HepG2 (cell line): ENCODE data around the gene SGMS1. TPM values are rescaled to one million over a fixed set of nuclear protein-coding genes. Genes with fewer than 3 reads are reported as not detected.
"Not testable (repeated sequence)": the region's sequence is repeated elsewhere in the genome, so short reads cannot be mapped to it uniquely, and the experiment has no call there.

Experiments used
- ATAC-seq: fragments of 200-7000 bp; cut with Tn5 transposase; 3 replicates; pipeline ENCODE4 v1.9.1; 2020; ENCODE audit warnings: mild to moderate bottlenecking, moderate library complexity
- BruUV-seq: library from RNA; stranded (reverse); fragments of 400-500 nt; replicated peaks from 2 replicates; lab custom pipeline; 2021; lab: Mats Ljungman, UMichigan
- CTCF ChIA-PET: fragments of 300-600 bp; formaldehyde crosslinking; extraction: SDS; loops from one replicate; lab custom pipeline; 2021; ENCODE audit warnings: low total read pairs, inconsistent platforms, low intra/inter-chr PET ratio; lab: Yijun Ruan, JAX
- POLR2A ChIA-PET: fragments of 350-600 bp; sonication (Branson Sonifier 250); formaldehyde crosslinking; loops from one replicate; lab custom pipeline; 2020; ENCODE audit warnings: antibody characterized with exemption, inconsistent platforms; lab: Yijun Ruan, JAX
- DNase-seq: peaks from one replicate; pipeline ENCODE4 v3.0.0-alpha.2; 2015; ENCODE audit warnings: low spot score
- FAIRE-seq: peaks from 3 replicates; lab custom pipeline; 2011; peaks lifted over from hg19 to GRCh38; lab: Jason Lieb, UNC
- H2AFZ ChIP-seq: one replicate; pipeline ENCODE4 v1.6.1; 2011; ENCODE audit warnings: low read length, inconsistent platforms
- H3K27ac ChIP-seq: fragments of 300-600 bp; 3 replicates; pipeline ENCODE4 v1.8.0; 2011; ENCODE audit warnings: mixed run types, mild to moderate bottlenecking, mixed read lengths, low read length, inconsistent platforms; ENCODE audit not compliant: insufficient read depth; ENCODE audit errors: extremely low read length
- H3K27me3 ChIP-seq, 2 experiments: fragments of 200-600 bp in 1 of 2; 2 replicates in 1 of 2; 3 replicates in 1 of 2; pipeline versions ENCODE4 v1.6.0 to v1.8.0; 2011; ENCODE audit warnings: low read length in 2 of 2, mild to moderate bottlenecking in 2 of 2, moderate library complexity in 2 of 2, inconsistent platforms in 1 of 2; ENCODE audit not compliant: insufficient read depth in 2 of 2, control insufficient read depth in 1 of 2
- H3K36me3 ChIP-seq, 2 experiments: fragments of 200-600 bp in 1 of 2; replicated peaks in 1 of 2; 2 replicates in 1 of 2; 3 replicates in 1 of 2; pipeline versions ENCODE4 v1.5.1 to v1.8.0; 2011; ENCODE audit warnings: low read length in 2 of 2, inconsistent platforms in 1 of 2; ENCODE audit not compliant: insufficient read depth in 2 of 2, control insufficient read depth in 1 of 2
- H3K4me1 ChIP-seq: 2 replicates; pipeline ENCODE4 v1.5.1; 2012; ENCODE audit warnings: low read length, inconsistent platforms; ENCODE audit not compliant: insufficient read depth
- H3K4me2 ChIP-seq: 2 replicates; pipeline ENCODE4 v1.6.0; 2011; ENCODE audit warnings: low read depth, low read length, inconsistent platforms
- H3K4me3 ChIP-seq, 3 experiments: fragments of 200-600 bp in 1 of 3; sonication (generic), shearing (Covaris generic) in 1 of 3; replicated peaks in 1 of 3; 2 replicates each; pipeline ENCODE4 v1.5.1; 2011 to 2016; ENCODE audit warnings: low read length in 3 of 3, inconsistent platforms in 2 of 3, low read depth in 2 of 3, mild to moderate bottlenecking in 2 of 3, control low read depth in 1 of 3, mixed read lengths in 1 of 3; ENCODE audit not compliant: insufficient read depth in 1 of 3
- H3K79me2 ChIP-seq: one replicate; pipeline ENCODE4 v1.6.1; 2011; ENCODE audit warnings: low read length, inconsistent platforms; ENCODE audit not compliant: insufficient read depth
- H3K9ac ChIP-seq: 2 replicates; pipeline ENCODE4 v1.6.0; 2011; ENCODE audit warnings: mild to moderate bottlenecking, low read depth, low read length, inconsistent platforms; ENCODE audit not compliant: insufficient read depth
- H3K9me3 ChIP-seq: 2 replicates; pipeline ENCODE4 v1.5.1; 2012; ENCODE audit warnings: mild to moderate bottlenecking, low read length
- H4K20me1 ChIP-seq: 2 replicates; pipeline ENCODE4 v1.6.0; 2011; ENCODE audit warnings: inconsistent platforms, mild to moderate bottlenecking, low read length, moderate library complexity; ENCODE audit not compliant: insufficient read depth
- ATF6 ChIP-seq: sonication (generic); formaldehyde crosslinking; conservative IDR thresholded peaks from 2 replicates; pipeline ENCODE4 v1.4.0; 2020; ENCODE audit warnings: missing genetic modification reagents
- CEBPB ChIP-seq: IDR thresholded peaks from 2 replicates; pipeline ENCODE4 v1.6.1; 2011; ENCODE audit warnings: low read depth, low read length, improper control_type of control experiment, borderline replicate concordance
- KLF16 ChIP-seq, 2 experiments: sonication (generic) in 1 of 2; formaldehyde crosslinking in 1 of 2; IDR thresholded peaks; 2 replicates each; pipeline versions ENCODE4 v1.6.1 to v1.8.0; 2016 to 2023; ENCODE audit warnings: missing genetic modification reagents in 2 of 2, missing compliant biosample characterization in 1 of 2
- POGZ ChIP-seq: sonication (generic); formaldehyde crosslinking; IDR thresholded peaks from 2 replicates; pipeline ENCODE4 v1.4.0; 2020; ENCODE audit warnings: mild to moderate bottlenecking, missing genetic modification reagents
- RBM22 ChIP-seq: fragments of 200-400 bp; formaldehyde crosslinking; optimal IDR thresholded peaks from 2 replicates; pipeline ENCODE3; 2017; ENCODE audit warnings: mild to moderate bottlenecking, low read length, moderate library complexity
- SIX1 ChIP-seq: sonication (generic); formaldehyde crosslinking; IDR thresholded peaks from 2 replicates; pipeline ENCODE4 v1.4.0; 2020; ENCODE audit warnings: missing genetic modification reagents, borderline replicate concordance
- TMF1 ChIP-seq: sonication (generic); formaldehyde crosslinking; IDR thresholded peaks from 2 replicates; pipeline ENCODE4 v1.8.1; 2022; ENCODE audit warnings: low read depth, missing genetic modification reagents
- ZNF572 ChIP-seq: sonication (generic); formaldehyde crosslinking; IDR thresholded peaks from 2 replicates; pipeline ENCODE4 v1.5.1; 2020; ENCODE audit warnings: mild to moderate bottlenecking, missing genetic modification reagents
- WGBS: methylation state at CpG from one replicate; pipeline ENCODE4 v1.1.6; 2017; ENCODE audit warnings: low lambda C conversion rate; 5-methylcytosine and 5-hydroxymethylcytosine counted together
- in situ Hi-C: cut with HindIII; loops from 2 replicates; pipeline ENCODE4 v1.10.0; 2017; ENCODE audit warnings: low pct_unique_long_range_greater_than_20kb; ENCODE audit not compliant: extremely low pct_ligation_motif_present
- intact Hi-C: fragments of 100-400 bp; cut with micrococcal nuclease; formaldehyde crosslinking; loops from one replicate; pipeline ENCODE4 v1.10.0; 2022; ENCODE audit not compliant: unreplicated experiment
- polyA plus RNA-seq, 8 experiments: library from polyadenylated mRNA; depleted of rRNA in 3 of 8; stranded (reverse) in 7 of 8; unstranded in 1 of 8; fragments of >200 nt; fragmentation: Illumina TruSeq in 4 of 8; extraction: Trizol in 4 of 8; gene quantifications; 2 replicates each; pipeline versions ENCODE4 v1.2.1 to v1.2.3, GENCODE V29; 2011 to 2016; ENCODE audit warnings: low read depth in 4 of 8, missing spikeins in 1 of 8, mixed read lengths in 1 of 8; ENCODE audit not compliant: insufficient read depth in 1 of 8
- total RNA-seq, 5 experiments: library from RNA; depleted of rRNA; stranded (reverse); fragments of >200 nt; fragmentation: Illumina TruSeq; extraction: Trizol; gene quantifications; 2 replicates each; pipeline ENCODE4 v1.2.3, GENCODE V29; 2016; ENCODE audit warnings: low read depth in 1 of 5
- TF ChIP-seq, protein P1 (sequence below): sonication (generic); formaldehyde crosslinking; IDR thresholded peaks from 2 replicates; pipeline ENCODE4 v1.8.0; 2022; ENCODE audit warnings: missing genetic modification reagents, mild to moderate bottlenecking, borderline replicate concordance

The SGMS1 gene
- total and polyA plus RNA-seq, 2 of the 13 experiments (the other 11 are each of a cell fraction or from before 2014, with no cell fraction given) = 6.5 to 15.1 TPM

DNA sequence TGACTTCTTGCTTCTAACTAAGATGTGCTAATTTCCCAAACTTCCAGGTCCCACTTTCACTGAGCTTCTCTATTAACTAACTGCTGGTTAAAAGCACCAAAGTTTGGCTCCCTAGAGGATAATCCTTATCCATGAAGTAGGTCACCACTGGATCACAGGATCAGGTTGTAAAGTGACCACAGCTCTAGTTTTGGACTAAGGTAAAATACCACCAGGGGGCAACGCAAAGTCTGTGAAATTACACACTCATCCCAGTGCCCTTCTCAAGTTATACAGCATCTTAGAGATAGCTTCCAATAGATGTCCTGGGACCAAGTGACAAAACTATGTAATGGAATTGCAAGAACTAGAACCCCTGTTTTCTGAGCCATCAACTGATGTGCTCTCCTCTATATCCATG is 256.0 kb downstream of the SGMS1 start (continued):
- TF ChIP-seq POGZ (CRISPR knock-in tag) = no peak
- TF ChIP-seq, protein P1, sequence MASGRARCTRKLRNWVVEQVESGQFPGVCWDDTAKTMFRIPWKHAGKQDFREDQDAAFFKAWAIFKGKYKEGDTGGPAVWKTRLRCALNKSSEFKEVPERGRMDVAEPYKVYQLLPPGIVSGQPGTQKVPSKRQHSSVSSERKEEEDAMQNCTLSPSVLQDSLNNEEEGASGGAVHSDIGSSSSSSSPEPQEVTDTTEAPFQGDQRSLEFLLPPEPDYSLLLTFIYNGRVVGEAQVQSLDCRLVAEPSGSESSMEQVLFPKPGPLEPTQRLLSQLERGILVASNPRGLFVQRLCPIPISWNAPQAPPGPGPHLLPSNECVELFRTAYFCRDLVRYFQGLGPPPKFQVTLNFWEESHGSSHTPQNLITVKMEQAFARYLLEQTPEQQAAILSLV (CRISPR knock-in tag) = no peak
- no peak for TF ChIP-seq ATF6
- TF ChIP-seq ZNF572 (CRISPR knock-in tag) = no peak
- no peak for TF ChIP-seq TMF1 (CRISPR knock-in tag)
- 0 out of 4 replicates have a peak, but pooled peaks of 1 of the 2 experiments have one; percentile 18 for TF ChIP-seq KLF16 (CRISPR knock-in tag; IDR thresholded peaks at IDR 0.05)
- no peak for TF ChIP-seq CEBPB
- TF ChIP-seq RBM22 = no peak
- TF ChIP-seq SIX1 = peak; percentile 24; the same call in 1 of the 2 replicates
- TF ChIP-seq, all 625 proteins: peak for 6

DNA sequence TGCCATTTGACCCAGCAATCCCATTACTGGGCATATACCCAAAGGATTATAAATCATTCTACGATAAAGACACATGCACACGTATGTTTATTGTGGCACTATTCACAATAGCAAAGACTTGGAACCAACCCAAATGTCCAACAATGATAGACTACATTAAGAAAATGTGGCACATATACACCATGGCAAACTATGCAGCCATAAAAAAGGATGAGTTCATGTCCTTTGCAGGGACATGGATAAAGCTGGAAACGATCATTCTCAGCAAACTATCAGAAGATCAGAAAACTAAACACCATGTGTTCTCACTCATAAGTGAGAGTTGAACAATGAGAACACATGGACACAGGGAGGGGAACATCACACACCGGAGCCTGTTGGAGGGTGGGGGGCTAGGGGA is 257.3 kb downstream of the SGMS1 start:
- in situ Hi-C loops, H3K9ac ChIP-seq, H3K27me3 ChIP-seq, DNase-seq, ATAC-seq, H3K79me2 ChIP-seq, H2AFZ ChIP-seq, BruUV-seq, H3K4me2 ChIP-seq, H3K27ac ChIP-seq, POLR2A ChIA-PET, H3K4me3 ChIP-seq, H3K36me3 ChIP-seq, H4K20me1 ChIP-seq, FAIRE-seq, CTCF ChIA-PET, H3K4me1 ChIP-seq, H3K9me3 ChIP-seq: not testable (repeated sequence)
- WGBS = 81% methylated on average over 4 of the region's 4 CpGs
- intact Hi-C loops = loop anchor here (2.0 kb wide), 1 partner anchor 258 kb away; no protein-coding TSS in a partner anchor

DNA sequence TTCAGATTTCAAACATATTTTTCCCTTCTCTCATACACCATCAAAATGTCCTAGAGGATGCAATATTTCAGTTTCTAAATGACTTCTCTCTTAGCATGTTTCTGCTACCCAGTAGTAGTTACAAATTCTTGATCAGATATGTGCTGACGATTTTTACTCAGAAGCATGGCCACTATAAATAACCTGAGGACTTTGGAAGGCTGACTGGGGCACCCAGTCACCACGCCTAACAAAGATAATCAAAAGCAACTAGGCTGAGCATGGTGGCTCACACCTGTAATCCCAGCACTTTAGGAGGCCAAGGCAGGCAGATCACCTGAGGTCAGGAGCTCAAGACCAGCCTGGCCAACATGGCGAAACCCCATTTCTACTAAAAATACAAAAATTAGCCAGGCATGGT is 259.0 kb downstream of the SGMS1 start:
- H3K9ac ChIP-seq, DNase-seq, H3K4me1 ChIP-seq, H4K20me1 ChIP-seq, H3K9me3 ChIP-seq, CTCF ChIA-PET, FAIRE-seq, in situ Hi-C loops, intact Hi-C loops, H3K4me3 ChIP-seq, H3K79me2 ChIP-seq, H3K27ac ChIP-seq, H3K27me3 ChIP-seq, POLR2A ChIA-PET, ATAC-seq, H2AFZ ChIP-seq, H3K36me3 ChIP-seq, BruUV-seq, H3K4me2 ChIP-seq: not testable (repeated sequence)
- WGBS = 88% methylated on average over 3 of the region's 3 CpGs
